Prostate gland (tissue), 2 donors: Measurements from ENCODE around the gene SP6.

Experiments
- CTCF ChIP-seq, 4 experiments: fragments of 200-600 bp in 2 of 4; fragments of 450-650 bp in 2 of 4; sonication (generic) in 2 of 4; IDR thresholded peaks; 1 replicate in 3 of 4; 2 replicates in 1 of 4; pipeline ENCODE4 v1.5.1; 2016 to 2019; ENCODE audit warnings: antibody characterized with exemption in 4 of 4, mild to moderate bottlenecking in 2 of 4, moderate library complexity in 2 of 4
- POLR2A ChIP-seq: fragments of 450-650 bp; IDR thresholded peaks from one replicate; pipeline ENCODE4 v1.6.1; 2016; ENCODE audit warnings: antibody characterized with exemption, mild to moderate bottlenecking
- POLR2AphosphoS5 ChIP-seq: sonication (generic); formaldehyde crosslinking; IDR thresholded peaks from one replicate; pipeline ENCODE4 v1.6.1; 2017; ENCODE audit warnings: antibody characterized with exemption

GRCh38 chr17:47872019-47872650 is 21.2 kb upstream of the SP6 start:
- TF ChIP-seq POLR2A: no peak
- TF ChIP-seq CTCF (IDR thresholded peaks at IDR 0.05): no peak
- no peak for TF ChIP-seq POLR2AphosphoS5
